Subcutaneous adipose tissue (tissue), 4 donors: ENCODE results near the gene SUMF1. TPM values are rescaled to one million over a fixed set of nuclear protein-coding genes. Genes with fewer than 3 reads are reported as not detected.

Experiments used
- total RNA-seq, 4 donors: library from RNA; depleted of rRNA; stranded (reverse); fragments of >200 nt; gene quantifications; one replicate each; pipeline ENCODE4 v1.1.0, GENCODE V29; 2016
- TF ChIP-seq, protein P1 (sequence below): fragments of 450-650 bp; IDR thresholded peaks from one replicate; pipeline ENCODE4 v1.5.1; 2016; ENCODE audit warnings: low read depth, mild to moderate bottlenecking, control low read depth, antibody characterized with exemption, moderate library complexity

Gene SUMF1
- total RNA-seq, 4 donors from 2014 or later = 44.3 to 102 (median 68.5) TPM

DNA sequence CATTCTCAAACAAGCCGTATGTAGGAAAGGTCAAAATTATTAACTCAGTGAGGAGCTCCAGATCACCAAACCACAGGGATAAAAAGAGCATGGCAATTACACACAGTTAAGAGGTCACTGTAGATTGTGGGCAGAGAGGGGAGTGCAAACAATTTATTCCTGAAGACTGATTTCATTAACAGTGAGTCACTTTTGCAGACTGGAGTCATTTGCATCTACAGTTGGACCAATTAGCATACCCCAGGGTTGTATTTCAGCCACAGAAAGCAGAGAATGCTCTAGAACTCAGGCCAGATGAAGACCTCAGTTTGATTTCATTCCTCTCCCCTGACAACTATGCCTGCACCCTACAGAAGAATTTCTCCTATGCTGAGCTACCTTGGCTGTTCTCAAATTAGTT, 123.8 kb downstream of the SUMF1 start:
- TF ChIP-seq, protein P1, sequence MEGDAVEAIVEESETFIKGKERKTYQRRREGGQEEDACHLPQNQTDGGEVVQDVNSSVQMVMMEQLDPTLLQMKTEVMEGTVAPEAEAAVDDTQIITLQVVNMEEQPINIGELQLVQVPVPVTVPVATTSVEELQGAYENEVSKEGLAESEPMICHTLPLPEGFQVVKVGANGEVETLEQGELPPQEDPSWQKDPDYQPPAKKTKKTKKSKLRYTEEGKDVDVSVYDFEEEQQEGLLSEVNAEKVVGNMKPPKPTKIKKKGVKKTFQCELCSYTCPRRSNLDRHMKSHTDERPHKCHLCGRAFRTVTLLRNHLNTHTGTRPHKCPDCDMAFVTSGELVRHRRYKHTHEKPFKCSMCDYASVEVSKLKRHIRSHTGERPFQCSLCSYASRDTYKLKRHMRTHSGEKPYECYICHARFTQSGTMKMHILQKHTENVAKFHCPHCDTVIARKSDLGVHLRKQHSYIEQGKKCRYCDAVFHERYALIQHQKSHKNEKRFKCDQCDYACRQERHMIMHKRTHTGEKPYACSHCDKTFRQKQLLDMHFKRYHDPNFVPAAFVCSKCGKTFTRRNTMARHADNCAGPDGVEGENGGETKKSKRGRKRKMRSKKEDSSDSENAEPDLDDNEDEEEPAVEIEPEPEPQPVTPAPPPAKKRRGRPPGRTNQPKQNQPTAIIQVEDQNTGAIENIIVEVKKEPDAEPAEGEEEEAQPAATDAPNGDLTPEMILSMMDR = no peak

DNA sequence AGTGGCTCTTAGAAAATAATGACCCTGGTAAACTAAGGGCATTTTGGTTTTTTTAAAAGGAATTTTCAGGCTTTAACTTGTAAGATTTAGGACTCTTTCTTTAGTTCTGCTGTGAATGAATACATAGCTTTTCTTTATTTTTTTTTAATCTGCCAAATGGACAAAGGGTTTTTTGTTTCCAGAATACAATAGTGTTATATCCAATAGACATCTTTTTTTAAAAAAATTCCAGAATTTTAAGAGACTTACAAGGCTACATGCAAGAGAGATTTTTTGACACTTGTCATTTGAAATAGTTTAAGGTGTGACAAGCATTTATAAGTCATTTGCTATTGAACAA, 125.8 kb downstream of the SUMF1 start:
- TF ChIP-seq, protein P1 = no peak

DNA sequence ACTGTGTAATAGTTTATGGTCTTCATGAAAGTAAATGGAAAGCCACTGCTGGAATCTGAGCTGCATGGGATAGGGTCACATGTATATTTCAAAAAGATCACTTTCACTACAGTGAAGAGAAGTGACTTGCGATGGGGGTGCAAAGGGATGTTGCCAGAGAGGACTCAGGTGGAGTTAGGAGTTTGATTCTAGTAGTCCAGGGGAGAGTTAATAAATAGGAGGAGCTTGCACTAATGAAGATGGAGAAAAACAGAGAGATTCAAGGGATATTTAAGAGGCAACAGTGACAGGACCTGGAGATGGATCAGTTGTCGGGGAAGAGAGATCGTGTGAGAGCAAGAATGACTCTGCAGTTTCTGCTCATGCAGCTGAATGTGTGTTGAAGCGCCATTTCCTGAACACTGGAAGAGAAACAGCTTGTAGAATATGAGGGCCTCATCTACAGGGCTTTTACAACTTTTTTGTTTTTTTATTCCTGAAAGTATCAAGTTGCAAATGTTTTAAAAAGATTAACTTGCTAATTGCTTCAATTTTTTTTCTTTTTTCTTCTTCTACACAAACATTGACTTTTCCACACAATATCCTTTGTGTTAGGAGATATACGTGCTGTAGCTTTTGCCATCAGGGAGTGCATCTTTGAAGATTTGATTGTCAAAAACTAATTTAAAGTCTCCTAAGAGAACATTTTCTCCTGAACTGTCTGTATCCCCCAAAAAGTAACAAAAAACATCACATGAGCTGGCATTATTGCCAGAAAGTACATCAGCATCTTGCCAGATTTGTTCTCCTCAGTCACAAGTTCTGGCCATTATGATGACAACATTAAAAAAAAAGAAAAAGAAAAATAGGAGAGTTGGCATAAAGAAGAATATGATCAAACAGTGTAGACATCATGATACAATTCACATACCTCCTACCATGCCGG, 126.4 kb downstream of the SUMF1 start:
- TF ChIP-seq, protein P1 = no peak

DNA sequence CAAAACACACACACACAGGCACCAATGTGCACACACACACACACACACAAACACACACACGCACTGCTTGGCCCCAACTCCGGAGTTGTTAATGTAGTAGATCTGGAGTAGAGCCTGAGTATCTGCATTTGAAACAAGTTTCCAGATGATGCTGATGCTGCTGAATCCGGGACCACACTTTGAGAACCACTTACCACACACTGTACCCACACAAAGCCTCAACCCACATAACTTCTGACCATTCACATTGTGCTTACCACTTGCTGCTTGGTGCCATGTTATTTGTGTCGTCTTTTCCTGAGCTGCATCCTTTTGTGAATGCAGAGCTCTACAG, 127.0 kb downstream of the SUMF1 start:
- TF ChIP-seq, protein P1 = no peak

DNA sequence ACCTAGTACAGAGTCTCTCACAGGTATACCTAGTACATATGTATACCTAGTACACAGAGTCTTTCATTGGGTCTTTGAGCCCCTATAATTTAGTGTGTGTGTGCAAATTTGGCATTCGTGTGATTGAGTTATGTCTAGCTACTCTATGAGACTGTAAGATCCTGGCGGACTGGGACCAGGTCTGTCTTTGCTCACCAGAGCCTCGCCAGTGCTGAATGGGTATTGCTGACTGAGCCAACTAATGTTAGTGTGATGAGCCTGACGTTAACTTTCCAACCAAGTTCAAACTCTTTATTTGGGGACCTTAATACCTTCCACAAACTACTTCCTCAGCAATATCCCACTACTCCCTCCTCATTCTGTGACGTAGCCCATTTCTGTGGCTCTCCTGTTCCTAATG, 128.3 kb downstream of the SUMF1 start:
- TF ChIP-seq, protein P1 = no peak

DNA sequence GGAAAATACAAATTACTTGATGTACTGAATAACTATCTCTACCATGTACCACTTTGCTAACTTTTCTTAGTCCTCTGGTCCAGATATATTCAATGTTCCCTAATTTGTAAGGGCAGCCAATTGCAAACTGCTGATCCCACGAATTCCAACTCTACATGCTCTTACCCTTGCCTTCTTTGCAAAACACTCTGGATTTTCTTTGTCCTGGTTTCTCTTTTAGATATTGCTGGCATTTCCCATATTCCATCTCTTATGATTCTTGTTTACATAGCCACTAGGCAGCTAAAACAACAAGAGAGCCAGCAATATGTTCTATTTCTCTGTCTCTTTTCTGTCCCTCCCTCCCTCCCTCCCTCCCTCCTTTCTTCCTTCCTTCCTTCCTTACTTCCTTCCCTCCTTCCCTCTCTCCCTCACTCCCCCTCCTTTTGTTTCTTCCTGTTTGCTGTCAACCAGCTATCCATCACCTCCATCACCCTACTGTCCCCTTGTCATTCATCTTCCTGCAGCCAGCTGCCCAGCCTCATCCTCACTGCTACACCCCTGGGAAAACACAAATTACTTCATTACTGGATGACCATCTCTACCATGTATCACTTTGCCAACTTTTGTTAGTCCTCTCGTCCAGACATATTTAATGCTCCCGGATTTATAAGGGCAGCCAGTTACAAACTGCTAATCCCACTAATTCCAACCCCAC, 130.1 kb downstream of the SUMF1 start:
- TF ChIP-seq, protein P1 = no peak

DNA sequence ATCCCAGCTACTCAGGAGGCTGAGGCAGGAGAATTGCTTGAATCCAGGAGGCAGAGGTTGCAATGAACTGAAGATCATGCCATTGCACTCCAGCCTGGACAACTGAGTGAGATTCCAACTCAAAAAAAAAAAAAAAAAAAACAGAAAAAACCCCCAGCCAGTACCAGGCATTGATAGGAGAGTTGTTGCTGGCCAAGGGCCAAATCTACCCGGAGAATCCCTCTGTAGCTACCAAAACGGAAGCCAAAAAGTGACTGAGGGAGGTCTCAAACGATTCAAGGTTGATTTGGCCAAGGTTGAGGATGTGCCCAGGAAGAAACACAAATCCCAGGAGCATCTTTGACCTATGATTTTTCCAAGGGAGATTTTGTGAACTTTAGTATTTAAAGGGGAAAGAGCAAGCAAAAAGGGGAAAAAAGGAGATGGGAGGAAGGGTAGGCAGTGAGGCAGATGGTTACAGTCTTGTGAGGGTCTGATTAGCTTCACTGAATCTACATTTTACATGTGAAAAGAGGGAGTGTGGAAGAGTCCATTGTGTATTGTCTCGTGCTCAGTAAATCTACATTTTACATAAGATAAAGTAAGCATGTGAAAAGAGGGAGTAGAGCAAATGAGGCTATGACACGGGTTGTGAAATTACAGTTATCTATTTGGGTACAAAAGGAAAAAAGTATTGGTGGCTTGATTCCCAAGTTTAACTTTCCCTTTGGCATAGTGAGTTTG, 131.1 kb downstream of the SUMF1 start:
- TF ChIP-seq, protein P1 = no peak
